BE2C (cell line): ENCODE results near the gene TTC32.

Source experiments
- DNase-seq: peaks from one replicate; pipeline ENCODE4 v3.0.0-alpha.2; 2020
- H3K27me3 ChIP-seq: fragments of 250-450 bp; sonication (Bioruptor Pico); 2 replicates; pipeline ENCODE4 v1.5.1; 2020; ENCODE audit warnings: mild to moderate bottlenecking
- H3K36me3 ChIP-seq: fragments of 250-450 bp; sonication (Bioruptor Pico); 2 replicates; pipeline ENCODE4 v1.5.1; 2020; ENCODE audit warnings: mild to moderate bottlenecking
- H3K4me1 ChIP-seq: fragments of 250-450 bp; sonication (Bioruptor Pico); 2 replicates; pipeline ENCODE4 v1.5.1; 2020
- H3K4me3 ChIP-seq: 2 replicates; pipeline ENCODE4 v1.5.1; 2011; ENCODE audit warnings: low read depth, low read length
- H3K9me3 ChIP-seq: fragments of 250-450 bp; sonication (Bioruptor Pico); 2 replicates; pipeline ENCODE4 v1.5.1; 2020
- CTCF ChIP-seq: IDR thresholded peaks from 2 replicates; pipeline ENCODE4 v1.5.1; 2012; ENCODE audit warnings: mild to moderate bottlenecking, low read depth, low read length

Gene TTC32

DNA sequence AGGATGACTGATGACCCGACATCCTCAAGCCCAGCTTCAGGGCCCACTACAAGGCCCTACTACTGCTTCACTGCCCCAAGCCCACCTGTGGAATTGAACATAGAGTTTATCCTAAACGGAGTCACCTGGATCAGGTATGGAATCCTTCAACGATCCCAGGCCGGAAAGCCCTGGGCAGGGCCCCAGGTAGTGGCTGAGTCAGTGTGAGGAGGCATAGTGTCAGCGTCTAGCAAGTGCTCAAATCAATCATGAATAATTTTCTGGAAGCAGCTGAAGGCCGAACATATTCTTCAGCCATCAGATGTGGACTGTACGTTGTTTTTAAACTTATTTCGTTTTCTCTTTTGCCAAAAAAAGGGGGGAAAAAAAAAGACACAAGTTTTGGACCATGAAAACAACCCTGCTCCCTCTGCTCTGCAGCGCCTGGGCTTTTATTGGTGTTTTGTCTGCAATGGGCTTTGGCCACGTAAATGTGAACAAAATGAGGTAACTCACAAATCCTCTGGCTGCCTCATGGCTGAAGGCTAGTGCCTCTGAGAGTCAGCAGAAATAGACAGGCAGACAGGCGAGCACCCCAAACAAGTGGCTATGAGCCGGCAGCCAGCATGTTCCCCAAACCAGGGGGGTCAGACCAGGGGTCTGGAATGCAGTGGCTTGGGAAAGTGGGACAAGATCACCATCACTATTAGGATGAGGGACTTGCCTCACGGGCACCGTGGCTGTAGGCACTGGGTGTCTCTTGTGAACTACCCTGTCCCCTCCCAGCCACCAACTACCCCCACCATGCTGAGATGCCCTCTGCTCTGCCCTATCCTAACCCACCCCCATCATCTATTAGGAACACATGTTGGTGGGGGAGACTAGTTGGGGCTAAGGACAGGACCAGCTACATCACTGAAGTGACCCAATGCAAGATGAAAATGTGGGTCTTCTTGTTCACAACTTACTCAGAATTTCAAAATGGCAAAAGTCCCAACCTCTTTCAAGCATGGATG lies 51.4 kb downstream of the TTC32 start:
- Histone ChIP-seq H3K4me1 (no peaks in the 10 kb centered on the region), H3K36me3 (no peaks in the 10 kb centered on the region), H3K4me3 (no peak overlapping the region), H3K9me3 (no peaks in the 10 kb centered on the region), H3K27me3 (peaks cover 4% of the 10 kb centered on the region; the same call in 1 of the 2 replicates)
- DNase-seq = no peak
- TF ChIP-seq CTCF = no peak

DNA sequence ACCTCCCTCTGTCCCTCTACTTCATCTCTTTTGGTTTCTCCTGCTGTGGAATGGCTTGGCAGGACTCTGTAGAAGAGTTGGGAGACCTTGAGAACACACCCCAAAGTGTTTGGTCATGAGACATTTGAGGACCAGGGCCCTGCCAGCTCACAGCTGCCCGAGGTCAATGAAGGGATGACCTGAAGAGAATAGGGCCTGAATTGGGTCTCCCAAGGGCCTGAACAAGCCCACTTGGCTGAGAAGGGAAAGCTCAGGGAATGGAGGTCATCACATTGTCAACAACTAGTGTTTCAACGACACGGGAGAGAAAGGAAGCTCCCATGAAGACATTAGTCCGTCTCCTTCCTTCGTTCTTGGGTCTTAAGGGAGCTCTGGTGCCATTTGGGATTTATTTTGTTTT lies 52.8 kb downstream of the TTC32 start:
- no peaks in the 10 kb centered on the region for H3K4me1 ChIP-seq
- no peaks in the 10 kb centered on the region for H3K36me3 ChIP-seq
- DNase-seq = no peak
- no peak for TF ChIP-seq CTCF
- H3K27me3 ChIP-seq = peaks cover 4% of the 10 kb centered on the region; the same call in 1 of the 2 replicates
- H3K9me3 ChIP-seq = no peaks in the 10 kb centered on the region
- H3K4me3 ChIP-seq = no peak overlapping the region

GRCh38 chr2:19848029-19848750 lies 53.6 kb downstream of the TTC32 start:
- no peak for TF ChIP-seq CTCF
- H3K4me3 ChIP-seq = no peak overlapping the region
- no peak for DNase-seq
- no peaks in the 10 kb centered on the region for H3K4me1 ChIP-seq
- H3K9me3 ChIP-seq = no peaks in the 10 kb centered on the region
- H3K36me3 ChIP-seq = no peaks in the 10 kb centered on the region
- H3K27me3 ChIP-seq = peaks cover 1% of the 10 kb centered on the region; the same call in 1 of the 2 replicates

- H3K36me3 ChIP-seq = no peaks in the 10 kb centered on the region
Measured at GRCh38 chr2:19847486-19847885, 54.3 kb downstream of the TTC32 start.

More at GRCh38 chr2:19847486-19847885, 54.3 kb downstream of the TTC32 start:
- no peak for TF ChIP-seq CTCF
- no peaks in the 10 kb centered on the region for H3K9me3 ChIP-seq
- no peaks in the 10 kb centered on the region for H3K4me1 ChIP-seq
- DNase-seq = no peak
- peaks cover 6% of the 10 kb centered on the region; the same call in 1 of the 2 replicates for H3K27me3 ChIP-seq
- no peak overlapping the region for H3K4me3 ChIP-seq
